Measurements from ENCODE around the gene SLC34A3.

Gene SLC34A3

DNA sequence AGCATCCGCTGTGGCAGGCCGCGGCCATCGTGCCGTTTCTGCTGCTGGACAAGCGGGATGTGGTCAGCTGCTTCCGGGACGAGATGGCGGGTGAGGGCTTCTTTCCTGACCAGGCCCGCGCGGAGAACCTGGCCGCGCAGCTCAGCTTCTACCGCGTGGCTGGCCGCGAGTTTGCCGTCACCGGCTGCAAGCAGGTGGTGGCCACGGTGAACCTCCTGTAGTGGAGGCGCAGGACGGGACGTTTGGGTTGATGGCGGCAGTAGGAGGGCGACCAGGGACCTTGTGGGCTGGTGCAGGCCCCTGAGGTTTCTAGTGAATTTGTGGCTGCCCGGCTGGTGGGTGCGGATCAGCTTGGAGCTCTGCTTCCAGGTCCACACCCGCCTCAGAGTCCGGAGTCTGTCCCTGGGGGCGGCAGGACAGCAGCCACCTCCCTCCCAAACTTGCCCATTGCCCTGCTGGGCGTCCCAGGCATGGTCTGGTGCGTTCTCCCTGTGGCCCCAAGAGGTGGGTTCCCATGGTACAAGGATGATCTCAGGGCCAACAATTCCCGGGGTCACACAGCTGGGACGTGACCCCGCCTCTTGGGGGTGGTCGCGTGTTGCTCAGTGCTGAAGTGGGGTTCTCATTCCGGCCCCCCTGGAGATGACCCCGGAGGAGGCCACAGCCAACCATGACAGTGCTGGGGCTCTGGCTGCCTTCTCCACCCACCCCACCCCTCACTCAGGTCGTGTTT, 49.2 kb downstream of the SLC34A3 start:
- TF ChIP-seq CREB1 (IDR thresholded peaks at IDR 0.05; ENCODE audit: low read depth) (no peak), YY1 (IDR thresholded peaks at IDR 0.05; ENCODE audit: low read depth) (no peak), EP300 (IDR thresholded peaks at IDR 0.05; ENCODE audit: borderline replicate concordance) (no peak), TEAD4 (IDR thresholded peaks at IDR 0.05) (no peak), EGR1 (IDR thresholded peaks at IDR 0.05) (no peak), TCF12 (IDR thresholded peaks at IDR 0.05; ENCODE audit: low read depth) (no peak), NFIC (IDR thresholded peaks at IDR 0.05) (no peak), ZBTB7A (IDR thresholded peaks at IDR 0.05; ENCODE audit: low read depth) (no peak), CEBPB (IDR thresholded peaks at IDR 0.05) (no peak), TAF1 (IDR thresholded peaks at IDR 0.05; ENCODE audit: low read depth) (no peak), RAD21 (IDR thresholded peaks at IDR 0.05; ENCODE audit: low read depth) (no peak), FOXM1 (IDR thresholded peaks at IDR 0.05; ENCODE audit: borderline replicate concordance, low read depth) (no peak)
- TF ChIP-seq, protein P1, sequence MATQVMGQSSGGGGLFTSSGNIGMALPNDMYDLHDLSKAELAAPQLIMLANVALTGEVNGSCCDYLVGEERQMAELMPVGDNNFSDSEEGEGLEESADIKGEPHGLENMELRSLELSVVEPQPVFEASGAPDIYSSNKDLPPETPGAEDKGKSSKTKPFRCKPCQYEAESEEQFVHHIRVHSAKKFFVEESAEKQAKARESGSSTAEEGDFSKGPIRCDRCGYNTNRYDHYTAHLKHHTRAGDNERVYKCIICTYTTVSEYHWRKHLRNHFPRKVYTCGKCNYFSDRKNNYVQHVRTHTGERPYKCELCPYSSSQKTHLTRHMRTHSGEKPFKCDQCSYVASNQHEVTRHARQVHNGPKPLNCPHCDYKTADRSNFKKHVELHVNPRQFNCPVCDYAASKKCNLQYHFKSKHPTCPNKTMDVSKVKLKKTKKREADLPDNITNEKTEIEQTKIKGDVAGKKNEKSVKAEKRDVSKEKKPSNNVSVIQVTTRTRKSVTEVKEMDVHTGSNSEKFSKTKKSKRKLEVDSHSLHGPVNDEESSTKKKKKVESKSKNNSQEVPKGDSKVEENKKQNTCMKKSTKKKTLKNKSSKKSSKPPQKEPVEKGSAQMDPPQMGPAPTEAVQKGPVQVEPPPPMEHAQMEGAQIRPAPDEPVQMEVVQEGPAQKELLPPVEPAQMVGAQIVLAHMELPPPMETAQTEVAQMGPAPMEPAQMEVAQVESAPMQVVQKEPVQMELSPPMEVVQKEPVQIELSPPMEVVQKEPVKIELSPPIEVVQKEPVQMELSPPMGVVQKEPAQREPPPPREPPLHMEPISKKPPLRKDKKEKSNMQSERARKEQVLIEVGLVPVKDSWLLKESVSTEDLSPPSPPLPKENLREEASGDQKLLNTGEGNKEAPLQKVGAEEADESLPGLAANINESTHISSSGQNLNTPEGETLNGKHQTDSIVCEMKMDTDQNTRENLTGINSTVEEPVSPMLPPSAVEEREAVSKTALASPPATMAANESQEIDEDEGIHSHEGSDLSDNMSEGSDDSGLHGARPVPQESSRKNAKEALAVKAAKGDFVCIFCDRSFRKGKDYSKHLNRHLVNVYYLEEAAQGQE (IDR thresholded peaks at IDR 0.05; ENCODE audit: low read depth) = no peak
- TF ChIP-seq, protein P2, sequence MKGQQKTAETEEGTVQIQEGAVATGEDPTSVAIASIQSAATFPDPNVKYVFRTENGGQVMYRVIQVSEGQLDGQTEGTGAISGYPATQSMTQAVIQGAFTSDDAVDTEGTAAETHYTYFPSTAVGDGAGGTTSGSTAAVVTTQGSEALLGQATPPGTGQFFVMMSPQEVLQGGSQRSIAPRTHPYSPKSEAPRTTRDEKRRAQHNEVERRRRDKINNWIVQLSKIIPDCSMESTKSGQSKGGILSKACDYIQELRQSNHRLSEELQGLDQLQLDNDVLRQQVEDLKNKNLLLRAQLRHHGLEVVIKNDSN (IDR thresholded peaks at IDR 0.05) = no peak
- TF ChIP-seq, protein P3, sequence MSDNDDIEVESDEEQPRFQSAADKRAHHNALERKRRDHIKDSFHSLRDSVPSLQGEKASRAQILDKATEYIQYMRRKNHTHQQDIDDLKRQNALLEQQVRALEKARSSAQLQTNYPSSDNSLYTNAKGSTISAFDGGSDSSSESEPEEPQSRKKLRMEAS (IDR thresholded peaks at IDR 0.05) = no peak

DNA sequence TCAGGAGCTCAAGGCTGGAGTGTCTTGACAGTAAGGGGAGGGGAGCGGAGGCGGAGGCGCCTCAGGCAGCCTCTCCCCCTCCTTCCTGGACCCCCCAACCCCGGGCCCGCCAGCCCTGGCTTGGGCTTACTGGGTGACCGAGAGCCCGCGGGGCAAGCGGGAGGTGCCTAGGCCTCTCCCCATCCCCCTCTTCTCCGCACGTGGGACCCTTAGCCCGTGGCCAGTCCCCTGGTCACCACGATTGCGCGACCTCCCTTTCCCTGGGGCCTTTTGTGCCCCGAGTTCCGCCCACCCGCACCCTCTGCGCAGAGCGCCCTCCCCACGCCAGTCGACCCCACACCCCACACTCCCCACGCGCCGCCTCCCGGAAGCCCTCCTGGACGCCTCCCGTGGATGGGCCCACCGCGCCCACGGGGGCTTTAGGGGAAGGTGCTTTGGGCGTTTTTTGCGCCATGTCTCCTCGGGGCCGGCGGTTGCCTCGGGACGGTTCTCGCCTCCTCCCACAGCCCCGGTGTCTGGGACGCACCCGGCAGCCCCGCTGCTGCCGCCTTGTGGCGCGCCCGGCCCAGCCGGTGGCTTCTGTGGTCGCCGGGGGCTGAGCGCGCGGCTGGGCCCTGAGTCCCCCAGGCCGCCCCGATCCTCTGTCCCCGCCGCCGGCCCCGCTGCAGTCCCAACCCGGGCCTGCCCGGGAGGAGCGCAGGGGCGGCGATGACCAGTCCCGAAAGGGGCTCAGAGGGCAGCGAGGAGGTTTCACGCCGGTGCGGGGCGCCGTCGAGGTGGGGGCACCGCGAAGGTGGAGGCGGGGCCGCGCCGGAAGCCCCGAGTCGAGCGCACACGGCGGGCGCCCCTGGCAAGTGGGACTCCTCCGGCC, 50.0 kb downstream of the SLC34A3 start:
- TF ChIP-seq ZBTB7A (IDR thresholded peaks at IDR 0.05; ENCODE audit: low read depth) = no peak
- TF ChIP-seq, protein P3 (IDR thresholded peaks at IDR 0.05) = no peak
- TF ChIP-seq RAD21 (IDR thresholded peaks at IDR 0.05; ENCODE audit: low read depth) = no peak
- no peak for TF ChIP-seq NFIC (IDR thresholded peaks at IDR 0.05)
- TF ChIP-seq, protein P2 (IDR thresholded peaks at IDR 0.05) = no peak
- no peak for TF ChIP-seq TCF12 (IDR thresholded peaks at IDR 0.05; ENCODE audit: low read depth)
- no peak for TF ChIP-seq EP300 (IDR thresholded peaks at IDR 0.05; ENCODE audit: borderline replicate concordance)
- no peak for TF ChIP-seq CEBPB (IDR thresholded peaks at IDR 0.05)
- no peak for TF ChIP-seq CREB1 (IDR thresholded peaks at IDR 0.05; ENCODE audit: low read depth)
- TF ChIP-seq TEAD4 (IDR thresholded peaks at IDR 0.05) = no peak
- TF ChIP-seq YY1 (IDR thresholded peaks at IDR 0.05; ENCODE audit: low read depth) = no peak
- no peak for TF ChIP-seq FOXM1 (IDR thresholded peaks at IDR 0.05; ENCODE audit: borderline replicate concordance, low read depth)
- TF ChIP-seq, protein P1 (IDR thresholded peaks at IDR 0.05; ENCODE audit: low read depth) = no peak

DNA sequence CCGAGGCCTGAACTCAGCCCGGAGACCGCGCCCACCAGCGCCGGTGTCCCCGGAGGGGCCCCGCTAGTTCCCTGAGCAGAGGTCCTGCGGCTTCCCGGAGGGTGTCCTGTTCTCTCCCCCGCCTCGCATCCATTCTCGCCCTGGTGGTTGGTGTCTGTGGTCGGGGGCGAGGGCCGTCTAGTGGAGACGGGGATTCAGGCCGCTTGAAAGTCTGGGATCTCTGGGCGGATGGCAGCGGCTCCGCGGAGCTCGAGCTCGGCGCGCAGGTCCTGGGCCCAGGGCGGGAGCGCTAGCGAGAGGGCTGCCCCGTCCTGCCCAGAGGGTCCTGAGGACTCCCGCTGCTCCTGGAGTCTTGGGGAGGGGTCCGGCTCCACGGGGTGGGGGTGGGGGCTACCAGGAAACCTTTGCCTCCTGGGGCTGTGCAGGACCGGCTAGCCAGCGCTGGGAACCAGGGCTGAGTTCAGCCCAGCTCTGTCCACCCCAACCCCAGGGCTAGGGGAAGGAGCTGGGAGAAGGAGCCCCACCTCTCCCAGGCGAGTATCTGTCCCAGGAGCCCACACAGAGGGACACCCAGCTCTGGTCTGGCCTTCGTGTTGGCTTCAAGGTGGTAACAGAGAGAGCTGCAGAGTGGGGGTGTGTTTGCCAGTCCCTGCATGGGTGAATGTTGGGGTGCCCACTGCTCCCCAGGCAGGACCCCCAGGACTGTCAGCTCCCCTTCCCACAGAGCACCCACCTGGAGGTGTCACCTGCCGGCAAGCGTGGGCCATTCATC, 50.8 kb downstream of the SLC34A3 start:
- TF ChIP-seq EGR1 (IDR thresholded peaks at IDR 0.05) (no peak), CREB1 (IDR thresholded peaks at IDR 0.05; ENCODE audit: low read depth) (no peak)
